Measurements from ENCODE around the gene GOLM1. TPM values are rescaled to one million over a fixed set of nuclear protein-coding genes. Genes with fewer than 3 reads are reported as not detected.

Gene GOLM1
- total RNA-seq, 1 experiment from 2014 or later = 66.2 TPM

DNA sequence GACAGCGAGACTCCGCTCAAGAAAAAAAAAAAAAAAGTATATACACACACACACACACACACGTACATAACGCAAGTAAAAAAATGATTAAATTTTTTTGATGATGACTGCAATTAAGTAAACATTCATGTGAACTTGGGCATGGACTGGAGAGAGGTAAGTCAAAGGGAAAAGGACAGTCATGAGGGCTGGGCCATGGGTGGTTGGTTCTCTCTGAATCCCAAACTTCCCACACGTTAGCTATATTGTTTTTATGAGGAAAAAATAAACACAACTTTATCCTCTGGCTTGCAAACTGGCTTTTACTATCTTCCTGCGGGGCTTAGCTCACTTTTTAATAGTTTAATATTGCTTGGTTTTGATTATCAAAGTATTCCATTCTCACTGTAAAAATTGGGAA, 53.7 kb downstream of the GOLM1 start:
- no peak for DNase-seq (ENCODE audit: low read depth)

DNA sequence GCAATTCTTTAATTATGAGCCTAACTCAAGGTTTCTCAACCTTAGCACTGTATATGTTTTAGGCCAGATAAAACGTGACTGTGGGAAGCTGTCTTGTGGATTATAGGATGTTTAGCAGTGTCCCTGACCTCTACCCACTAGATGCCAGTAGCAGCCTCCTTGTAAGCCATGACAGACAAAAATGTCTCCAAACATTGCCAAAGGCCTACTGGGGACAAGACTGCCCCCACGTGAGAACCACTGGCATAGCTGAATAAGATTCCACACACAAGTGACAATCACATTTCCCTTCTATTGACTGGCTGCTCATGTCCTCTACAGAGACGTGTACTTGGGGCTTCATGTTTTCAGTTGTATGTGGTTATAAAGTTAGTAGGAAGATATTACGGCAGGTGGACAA, 55.4 kb downstream of the GOLM1 start:
- DNase-seq (ENCODE audit: low read depth) = peak; percentile 17

DNA sequence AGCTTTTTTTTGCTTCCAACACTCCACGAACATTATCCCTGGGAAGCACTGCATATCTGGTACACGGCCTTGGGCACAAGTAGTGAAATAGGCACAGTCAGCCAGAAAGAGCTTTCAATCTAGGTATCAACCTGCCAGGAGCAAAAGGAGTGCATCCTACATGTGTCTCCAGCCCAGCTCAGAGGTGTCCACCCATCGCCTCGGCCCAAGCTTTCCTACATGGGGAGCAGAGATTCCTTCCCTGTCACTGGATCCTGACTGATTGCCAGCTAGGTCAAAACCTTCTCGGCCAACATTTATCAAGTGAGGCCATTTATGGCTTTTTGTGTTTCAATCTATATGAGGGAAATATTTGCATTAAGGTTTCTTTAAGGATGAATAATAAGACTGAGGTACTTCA, 55.8 kb downstream of the GOLM1 start:
- DNase-seq (ENCODE audit: low read depth) = no peak

DNA sequence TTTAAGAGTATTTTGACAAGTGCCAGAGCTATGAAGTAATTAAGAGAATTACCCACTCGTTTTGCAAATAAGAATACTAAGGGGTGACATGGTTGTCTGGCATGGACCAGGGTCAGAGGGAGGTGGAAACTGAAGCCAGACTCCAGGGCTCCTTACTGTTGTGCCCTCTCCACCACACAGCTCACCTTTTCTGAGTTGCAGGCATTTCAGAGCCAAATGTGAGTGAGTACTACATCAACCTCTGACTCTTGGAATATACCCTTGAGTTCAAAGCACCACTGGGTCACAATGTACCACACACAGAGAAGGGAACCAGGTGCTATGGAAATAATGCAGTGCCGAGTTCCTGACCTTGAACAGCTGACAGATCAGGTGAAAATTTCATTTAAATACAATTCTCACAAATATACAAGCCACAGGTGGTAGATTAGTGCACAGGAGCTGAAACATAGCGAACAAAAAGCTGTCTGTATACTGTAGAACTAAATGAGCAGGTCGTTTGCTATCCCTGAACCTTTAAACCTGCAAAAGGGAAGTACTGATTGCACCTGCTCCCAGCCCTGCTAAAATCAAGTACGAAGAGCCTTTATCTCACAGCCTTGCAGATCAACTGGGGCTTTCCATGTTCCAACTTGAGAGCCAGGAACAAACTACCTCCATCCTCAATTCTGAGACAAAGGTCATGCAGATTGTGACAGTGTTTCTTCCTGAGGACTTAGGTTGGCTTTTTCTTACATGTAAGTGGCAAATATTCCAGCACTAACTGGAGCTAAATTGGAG, 57.0 kb downstream of the GOLM1 start:
- no peak for DNase-seq (ENCODE audit: low read depth)

DNA sequence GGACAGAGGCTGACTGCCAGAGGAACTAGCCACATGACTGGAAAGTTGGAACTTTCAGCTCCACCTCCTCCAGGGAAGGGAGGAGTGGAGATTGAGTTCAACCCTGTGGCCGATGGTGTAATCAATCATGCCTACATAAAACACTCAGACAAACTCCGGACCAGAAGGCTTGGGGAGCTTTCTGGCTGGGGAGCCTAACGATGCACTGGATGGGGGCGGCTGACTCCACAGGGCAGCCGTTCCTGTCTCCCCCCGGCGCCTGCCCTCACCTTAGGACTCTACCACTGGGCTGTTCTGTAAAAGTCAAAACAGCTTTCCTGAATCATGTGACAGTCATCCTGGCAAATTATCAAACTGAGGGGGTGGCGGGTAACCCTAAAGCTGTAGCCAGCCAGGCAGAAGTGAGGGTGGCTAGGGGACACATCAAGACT, 58.0 kb downstream of the GOLM1 start:
- no peak for DNase-seq (ENCODE audit: low read depth)

DNA sequence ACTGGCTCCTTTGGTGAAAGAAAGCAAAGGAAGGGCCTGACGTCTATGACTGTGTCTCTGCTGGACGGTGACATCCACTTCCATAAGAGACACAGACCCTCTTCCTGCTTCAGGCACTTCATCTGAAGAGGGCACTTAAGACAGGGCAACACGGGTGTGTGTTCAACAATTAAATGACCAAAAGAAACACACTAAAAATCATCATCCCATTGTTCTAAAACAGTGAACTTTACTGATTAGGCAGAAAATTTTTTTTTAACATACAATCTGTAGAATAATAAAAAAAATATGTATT, 58.5 kb downstream of the GOLM1 start:
- DNase-seq (ENCODE audit: low read depth) = no peak

DNA sequence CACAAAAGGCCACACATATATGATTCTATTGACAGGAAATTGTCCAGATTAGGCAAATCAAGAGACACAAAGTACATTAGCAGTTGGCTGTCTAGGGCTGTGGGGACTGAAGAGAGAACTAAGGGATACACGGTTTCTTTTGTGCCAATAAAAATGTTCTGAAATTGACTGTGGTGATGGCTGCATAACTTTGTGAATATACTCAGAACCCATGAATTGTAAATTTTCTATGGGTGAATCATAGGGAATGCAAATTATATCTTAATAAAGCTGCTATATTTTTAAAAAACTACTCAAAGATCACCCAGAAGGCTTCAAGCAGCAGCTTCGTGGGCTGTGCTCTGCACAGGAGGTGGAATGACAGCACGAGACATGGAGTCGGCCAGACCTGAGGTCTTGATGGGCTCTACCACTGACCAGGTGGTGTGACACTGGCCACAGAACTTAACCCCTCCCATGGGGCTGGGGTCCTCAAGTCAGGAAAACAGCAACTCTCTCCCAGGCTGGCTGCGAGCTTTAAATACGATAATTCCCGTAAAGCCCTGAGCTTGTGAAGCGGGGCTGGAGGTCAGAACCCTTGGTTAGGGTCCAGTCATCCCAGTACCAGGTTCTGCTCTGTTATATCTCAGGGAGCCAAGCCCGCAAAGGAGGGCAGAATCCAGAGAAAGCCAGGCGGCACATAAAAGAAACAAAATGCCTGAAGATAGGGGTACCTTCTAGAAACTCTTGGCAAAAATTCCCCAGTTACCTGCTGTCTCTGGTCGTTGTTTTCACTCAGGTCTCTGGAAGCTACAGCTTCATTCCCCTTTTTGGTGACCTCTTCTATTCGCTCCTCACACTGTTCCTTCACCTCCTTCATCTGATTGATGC, 59.1 kb downstream of the GOLM1 start:
- no peak for DNase-seq (ENCODE audit: low read depth)

DNA sequence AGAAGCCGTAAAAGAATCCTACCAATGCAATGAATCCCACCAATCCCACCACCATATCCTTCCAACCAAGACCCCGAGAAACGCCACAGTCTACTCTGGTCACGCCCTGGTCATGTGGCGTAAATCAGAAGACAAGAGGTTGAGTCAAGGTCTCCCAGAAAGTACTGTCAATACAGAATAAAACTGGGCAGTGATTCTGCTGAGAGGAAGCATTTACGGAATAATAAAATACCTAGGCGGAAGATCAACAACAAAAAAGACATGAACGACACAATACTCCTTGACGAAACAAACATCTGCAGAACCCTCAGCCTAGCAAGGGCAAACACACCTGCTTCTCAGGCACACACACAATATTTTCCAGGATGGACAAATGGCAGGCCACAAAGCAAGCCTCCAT, 62.8 kb downstream of the GOLM1 start:
- no peak for DNase-seq (ENCODE audit: low read depth)

DNA sequence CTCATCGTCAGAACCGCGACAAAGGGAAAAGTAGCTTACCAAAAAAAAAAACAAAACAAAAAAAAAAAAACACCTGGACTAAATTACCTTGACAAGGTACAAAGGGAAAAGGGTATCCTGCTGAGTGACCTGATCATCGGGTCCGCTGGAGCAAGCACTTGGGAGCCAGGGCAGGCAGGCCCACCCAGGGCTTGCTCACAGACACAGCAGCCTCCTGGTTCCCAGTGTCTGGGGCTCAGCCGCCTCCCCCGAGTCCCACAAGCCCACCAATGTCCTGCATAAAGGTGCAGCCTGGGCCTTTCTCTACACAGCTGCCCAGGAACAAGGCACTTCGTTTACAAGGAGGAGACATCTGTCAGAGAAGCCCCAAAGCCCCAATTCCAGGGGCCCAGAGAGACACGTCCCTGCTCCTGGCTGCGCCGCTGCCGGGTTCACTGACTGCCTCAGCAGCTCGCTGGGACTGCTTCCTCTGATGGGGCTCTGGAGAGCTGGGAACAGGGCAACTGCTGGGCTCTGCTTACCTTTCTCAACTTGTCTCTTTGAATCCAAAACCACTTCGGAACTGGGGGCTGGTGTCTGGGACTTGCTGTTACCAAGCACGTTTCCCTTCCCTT, 63.4 kb downstream of the GOLM1 start:
- no peak for DNase-seq (ENCODE audit: low read depth)

DNA sequence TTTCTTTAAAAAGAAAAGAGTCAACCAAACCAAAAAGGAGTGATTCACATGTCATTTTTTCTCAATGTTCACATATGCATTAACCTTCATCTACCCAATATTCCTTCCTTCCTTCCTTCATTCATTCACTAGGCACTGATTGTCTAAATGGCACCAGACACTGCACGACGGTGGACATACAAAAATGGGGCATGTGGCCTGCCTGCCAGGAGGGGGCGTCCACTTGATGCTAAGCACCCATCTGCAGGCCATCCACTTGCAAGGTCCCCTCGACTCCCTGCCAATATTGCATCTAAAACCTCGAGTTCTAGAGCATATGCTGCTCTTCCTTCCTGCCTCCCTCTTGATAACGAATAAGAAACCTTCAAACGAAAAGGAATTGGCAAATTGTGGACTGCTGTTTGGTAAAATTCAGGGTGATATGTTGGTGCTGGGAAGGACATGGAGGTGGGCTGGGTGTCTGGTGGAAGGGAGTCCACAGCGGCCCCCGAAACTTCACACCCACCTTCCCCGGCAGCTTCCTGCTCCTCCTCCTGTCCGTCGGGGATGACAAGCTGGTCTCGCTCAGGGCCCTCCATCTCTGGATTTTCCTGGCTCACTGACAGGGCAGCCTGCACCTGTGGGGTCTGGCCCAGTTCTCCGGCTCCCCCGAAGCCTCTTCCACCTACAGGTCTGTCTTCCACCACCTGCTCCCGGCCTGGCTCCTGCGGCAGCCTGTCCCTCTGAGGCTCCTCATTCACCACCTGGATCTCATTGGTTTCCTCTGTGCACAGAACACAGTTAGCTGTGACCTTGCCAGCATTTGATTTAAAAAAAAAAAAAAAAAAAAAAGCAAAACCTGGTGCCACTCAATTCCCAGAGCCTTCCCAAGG, 64.3 kb downstream of the GOLM1 start:
- peak; percentile 60 for DNase-seq (ENCODE audit: low read depth)

DNA sequence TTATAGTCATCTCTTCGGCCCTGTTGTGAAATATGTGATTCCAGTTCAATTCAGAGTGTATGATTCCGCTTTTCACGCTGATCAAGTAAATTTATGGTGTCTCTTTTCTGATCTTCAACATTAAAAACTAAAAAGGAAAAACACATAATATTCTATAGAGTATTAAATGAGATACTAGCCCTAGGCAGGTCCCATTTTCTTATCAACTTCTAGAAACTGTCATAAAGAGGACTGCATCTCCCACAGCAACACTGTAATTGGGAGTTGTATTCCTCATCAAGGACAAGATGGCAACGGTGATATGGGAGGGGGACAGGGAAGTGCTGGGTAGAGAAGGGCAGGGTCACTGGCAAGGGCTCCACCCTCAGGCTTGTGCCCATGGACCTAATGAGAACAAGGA, 71.6 kb downstream of the GOLM1 start:
- no peak for DNase-seq (ENCODE audit: low read depth)

DNA sequence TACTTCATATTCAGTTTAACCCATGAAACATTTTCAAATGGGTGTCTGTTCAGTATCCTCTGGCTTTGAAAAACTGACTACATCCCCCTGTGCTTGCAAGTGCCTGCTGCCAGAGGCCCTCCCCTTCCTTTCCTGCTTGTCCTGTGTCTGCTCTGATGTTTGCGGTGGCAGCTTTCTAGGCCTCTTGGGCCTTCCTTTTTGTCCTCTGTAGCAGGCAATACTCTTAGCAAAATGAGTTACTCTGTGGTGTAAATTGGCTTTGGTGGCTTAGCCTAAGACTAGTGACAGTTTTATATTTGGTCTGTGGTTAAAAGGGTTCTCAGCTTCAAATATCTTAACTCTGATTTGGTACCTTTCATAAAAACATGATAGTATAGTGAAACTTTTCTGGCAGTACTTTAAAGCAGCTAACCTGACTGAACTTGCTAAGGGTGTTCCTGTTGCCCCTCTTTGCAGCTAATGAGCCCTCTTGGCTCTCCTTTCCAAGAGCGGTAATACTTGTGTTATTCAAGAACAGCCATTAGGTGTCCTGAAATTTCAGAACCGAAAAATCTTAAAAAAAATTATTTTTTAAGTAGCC, 76.6 kb downstream of the GOLM1 start:
- no peak for DNase-seq (ENCODE audit: low read depth)

DNA sequence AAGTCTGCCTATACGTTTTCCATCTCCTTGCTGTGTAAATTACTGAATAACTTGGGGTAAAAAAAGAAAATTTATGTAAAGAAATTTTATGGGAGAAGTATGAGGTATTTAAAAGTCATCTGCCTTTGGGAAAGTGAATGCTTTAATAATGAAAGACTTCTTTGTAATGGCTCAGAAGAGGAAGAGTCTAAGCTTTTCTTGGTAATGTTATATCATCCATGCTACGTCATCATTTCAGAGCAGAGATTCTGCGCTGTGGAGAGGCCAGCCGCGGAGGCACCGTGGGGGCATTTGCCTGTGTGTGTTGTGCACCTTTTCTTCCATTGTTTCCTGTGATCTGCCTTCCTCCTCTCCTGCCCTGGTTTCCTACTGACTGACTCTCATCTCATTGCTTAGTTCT, 78.2 kb downstream of the GOLM1 start:
- no peak for DNase-seq (ENCODE audit: low read depth)

DNA sequence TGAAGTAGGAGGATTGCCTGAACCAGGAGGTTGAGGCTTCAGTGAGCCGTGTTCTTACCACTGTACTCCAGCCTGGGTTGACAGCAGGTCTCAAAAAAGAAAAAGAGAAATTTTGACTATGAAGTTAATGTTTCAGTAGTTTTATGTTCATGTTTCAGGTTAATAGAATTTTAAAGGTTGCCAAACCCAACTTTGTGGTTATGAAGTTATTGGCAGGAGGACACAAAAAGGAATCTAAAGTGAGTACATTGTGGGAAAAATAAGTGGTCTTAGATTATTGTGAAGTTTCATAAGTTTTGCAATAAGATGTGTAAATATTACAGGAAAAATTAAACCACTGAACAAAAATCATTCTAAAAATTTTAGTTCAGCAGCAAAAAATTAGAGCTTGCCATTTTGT, 78.6 kb downstream of the GOLM1 start:
- DNase-seq (ENCODE audit: low read depth) = no peak

DNA sequence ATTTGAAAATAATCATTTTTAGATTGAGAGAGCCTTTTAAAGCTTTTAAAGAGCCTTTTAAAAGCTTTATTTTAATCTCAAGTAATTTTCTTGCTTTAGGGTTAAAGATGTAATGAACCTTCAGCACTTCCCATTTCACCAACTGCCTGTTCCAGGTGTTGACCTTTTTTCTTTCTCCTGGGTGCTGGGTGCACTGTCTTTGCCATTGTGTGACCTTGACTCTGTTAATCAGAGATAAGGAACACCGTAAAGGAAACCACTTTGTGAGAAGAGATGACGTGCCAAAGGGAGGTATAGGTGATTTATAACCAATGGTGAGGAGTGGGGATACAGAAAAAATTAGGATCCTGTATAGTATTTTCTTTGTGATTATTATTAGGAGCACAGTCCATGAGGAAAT, 90.2 kb downstream of the GOLM1 start:
- no peak for DNase-seq (ENCODE audit: low read depth)

DNA sequence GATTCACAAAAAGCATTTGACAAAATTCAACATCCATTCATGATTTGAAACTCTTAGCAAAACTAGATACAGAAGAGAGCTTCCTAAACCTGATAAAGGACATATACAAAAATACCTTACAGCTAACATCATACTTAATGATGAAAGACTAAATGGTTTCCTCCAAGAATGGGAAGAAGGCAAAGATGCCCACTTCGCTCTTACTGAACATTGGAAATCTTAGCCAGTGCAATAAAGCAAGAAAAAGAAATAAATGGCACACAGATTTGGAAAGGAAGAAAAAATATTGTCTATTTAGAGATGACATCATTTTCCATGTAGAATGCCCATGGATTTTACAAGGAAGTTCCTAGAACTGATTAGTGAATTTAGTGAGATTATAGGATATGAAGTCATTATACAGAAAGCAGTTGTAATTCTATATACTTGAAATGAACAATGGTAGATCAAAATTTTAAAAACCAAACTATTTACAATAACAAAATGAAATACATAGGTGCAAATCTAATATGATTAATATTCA, 94.0 kb downstream of the GOLM1 start:
- no peak for DNase-seq (ENCODE audit: low read depth)

DNA sequence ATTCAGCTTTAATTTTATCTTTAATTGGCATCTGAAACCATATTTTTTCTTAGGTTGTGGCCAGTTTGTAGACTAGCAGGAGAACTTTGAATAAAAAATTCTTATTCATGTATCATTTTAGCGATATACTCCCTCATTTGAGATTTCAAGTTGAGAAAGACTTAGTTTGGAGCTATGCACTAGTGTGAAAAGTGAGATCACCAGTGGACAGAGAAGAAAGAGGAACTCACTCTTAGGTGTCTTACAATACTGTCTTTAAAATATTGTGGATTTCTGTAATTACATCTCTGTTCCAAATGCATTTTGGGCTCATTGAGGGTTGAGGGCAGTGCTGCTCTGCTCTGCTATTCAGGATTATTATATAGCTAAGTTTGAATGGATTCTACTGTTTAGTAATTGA, 103.8 kb downstream of the GOLM1 start:
- DNase-seq (ENCODE audit: low read depth) = no peak

DNA sequence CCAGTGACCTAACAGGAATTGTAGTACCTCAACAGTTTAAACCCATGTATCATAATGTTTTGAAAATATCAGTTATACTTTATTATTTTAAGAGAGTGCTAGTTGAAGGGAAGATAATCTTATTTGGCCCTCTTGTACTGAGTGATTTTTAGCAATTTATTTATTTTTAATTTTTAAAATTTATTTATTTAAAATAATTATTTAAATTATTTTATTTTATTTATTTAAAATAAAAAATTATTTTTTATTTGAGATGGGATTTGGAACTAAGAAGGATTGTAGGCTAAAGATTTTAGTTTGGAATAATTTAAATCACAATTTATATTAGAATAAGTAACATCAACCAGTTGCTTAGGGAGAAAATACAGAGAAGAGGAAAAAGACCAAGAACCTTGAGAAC, 104.3 kb downstream of the GOLM1 start:
- no peak for DNase-seq (ENCODE audit: low read depth)

DNA sequence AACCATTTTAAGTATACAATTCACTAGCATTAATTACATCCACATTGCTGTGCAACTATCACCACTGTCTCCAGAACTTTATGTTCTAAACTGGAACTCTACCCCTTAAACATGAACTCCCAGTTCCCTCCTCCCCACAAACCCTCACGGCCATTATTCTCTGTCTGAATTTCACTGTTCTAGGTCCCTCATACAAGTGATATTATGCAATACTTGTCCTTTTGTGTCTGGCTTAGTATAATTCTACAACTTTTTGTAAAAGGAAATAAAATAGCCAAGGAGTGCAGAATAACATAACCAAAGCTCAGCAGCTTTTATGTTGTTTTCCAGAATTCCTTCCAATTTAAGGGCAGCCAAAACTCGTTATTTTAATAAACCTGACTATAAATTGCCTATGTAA, 105.2 kb downstream of the GOLM1 start:
- DNase-seq (ENCODE audit: low read depth) = no peak

DNA sequence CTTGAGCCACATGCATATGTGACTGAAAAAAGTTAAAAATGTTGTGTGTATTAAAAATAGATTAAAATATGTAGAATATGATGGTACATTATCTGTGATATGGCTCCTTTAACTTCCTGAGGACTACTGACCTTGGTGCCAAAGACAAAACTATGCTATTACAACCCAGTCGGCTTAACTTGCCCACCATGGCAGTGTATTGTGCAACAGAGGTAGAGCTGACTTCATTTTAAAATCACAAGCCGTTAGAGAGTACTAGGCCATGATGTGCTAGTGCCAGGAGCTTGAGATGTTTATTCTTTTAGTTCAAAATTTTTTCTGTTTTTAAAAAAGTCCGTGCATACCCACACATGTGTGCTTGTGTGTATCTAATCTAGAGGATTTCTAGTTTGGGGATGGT, 112.1 kb downstream of the GOLM1 start:
- DNase-seq (ENCODE audit: low read depth) = no peak

DNA sequence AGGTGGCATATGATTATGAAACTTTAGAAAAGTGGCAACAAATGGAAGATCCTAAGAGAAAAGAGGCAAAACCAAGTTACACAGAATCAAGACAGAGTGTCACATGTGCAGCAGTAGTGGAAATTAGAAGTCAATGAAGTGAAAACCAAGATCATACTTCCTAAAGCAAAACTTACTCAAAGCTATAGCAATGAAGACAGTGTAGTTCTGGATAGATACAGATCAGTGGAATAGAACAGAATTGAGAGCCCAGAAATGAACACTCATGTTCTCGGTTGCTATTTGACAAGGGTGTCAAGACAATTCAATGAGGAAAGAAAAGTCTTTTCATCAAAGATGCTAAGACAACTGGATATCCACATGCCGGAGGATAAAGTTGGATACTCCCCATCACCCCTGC, 114.9 kb downstream of the GOLM1 start:
- DNase-seq (ENCODE audit: low read depth) = no peak

All from Daoy (cell line).